Activated CD4-positive, alpha-beta T cell treated with anti-CD3 and anti-CD28 coated beads for 1 hour (primary cell): ENCODE measurements around the gene TRAFD1.

Experiments
- DNase-seq: peaks from one replicate; pipeline ENCODE4 v3.0.0-alpha.2; 2020

The TRAFD1 gene

DNA sequence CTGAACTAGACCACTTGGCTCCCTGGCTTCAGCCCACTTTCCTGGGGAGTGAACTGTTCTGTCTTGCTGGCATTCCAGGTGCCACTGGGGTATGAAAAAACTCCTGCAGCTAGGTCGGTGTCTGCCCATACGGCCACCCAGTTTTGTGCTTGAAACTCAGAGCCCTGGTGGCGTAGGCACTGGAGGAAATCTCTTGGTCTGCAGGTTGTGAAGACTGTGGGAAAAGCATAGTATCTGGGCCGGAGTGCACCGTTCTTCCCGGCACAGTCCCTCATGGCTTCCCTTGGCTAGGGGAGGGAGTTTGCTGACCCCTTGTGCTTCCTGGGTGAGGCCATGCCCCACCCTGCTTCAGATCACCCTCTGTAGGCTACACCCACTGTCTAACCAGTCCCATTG is 33.8 kb downstream of the TRAFD1 start:
- DNase-seq: no peak

DNA sequence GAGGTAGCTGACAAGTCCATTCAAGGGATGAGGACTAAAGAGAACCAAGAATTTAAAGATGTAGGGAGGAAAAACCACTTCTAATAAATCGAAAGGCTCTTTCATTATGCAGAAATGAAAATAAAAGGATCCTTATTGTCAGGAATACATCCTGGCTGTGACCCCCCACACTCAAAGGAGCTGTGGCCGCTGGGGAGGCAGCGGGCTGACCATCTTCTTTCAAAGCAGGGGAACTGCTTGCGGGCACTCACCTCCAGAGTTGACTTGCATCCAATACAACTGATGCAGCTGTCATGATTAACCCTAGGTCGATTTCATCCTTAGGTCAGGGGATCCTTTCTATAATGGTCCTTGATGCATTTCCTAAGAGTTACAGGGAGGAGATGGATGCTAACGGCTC is 35.3 kb downstream of the TRAFD1 start:
- no peak for DNase-seq

DNA sequence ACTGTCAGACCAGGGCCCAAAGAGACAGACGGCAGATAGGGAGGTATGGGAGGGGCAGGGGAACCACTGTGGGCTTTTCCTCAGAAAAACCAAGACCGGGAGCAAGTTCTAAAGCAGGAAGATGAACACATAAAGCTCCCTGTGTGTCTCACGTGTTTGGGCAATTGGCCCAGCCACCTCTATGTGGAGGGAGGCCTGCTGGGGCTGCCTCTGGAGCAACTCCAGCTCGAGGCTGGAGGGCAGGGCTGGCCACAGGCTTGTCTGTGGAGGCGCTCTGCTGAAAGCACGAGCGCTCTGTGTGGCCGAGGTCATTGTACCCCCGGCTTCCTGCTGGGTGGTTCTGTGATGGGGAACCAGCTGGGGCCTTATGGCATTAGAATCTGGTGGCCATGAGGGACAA is 36.4 kb downstream of the TRAFD1 start:
- DNase-seq: no peak

DNA sequence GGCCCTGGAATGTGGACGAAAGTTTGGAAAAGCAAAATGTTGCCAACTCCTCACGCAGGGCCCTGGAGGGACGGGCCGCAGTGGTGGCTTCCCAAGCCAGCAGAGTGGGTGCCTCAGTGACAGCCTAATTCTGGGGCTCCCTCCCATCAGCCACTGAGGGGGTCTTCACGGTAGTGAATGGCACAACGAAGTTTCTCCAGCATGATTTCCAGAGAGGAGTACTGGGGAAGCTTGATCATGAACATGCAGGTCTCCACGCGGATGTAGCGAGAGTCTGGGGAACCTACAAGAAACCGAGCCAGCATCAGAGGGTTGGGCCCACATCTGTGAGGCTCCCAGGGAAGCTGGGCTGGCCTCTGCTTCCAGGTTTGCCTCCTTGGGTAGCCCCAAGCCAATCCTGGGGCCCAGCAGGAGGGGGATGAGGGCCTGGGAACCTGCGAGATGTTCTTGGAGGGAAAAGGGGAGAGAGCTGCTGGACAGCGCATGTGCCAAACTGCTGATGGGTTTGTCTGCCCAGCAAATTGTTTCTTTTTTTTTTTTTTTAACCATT is 37.0 kb downstream of the TRAFD1 start:
- DNase-seq: no peak

DNA sequence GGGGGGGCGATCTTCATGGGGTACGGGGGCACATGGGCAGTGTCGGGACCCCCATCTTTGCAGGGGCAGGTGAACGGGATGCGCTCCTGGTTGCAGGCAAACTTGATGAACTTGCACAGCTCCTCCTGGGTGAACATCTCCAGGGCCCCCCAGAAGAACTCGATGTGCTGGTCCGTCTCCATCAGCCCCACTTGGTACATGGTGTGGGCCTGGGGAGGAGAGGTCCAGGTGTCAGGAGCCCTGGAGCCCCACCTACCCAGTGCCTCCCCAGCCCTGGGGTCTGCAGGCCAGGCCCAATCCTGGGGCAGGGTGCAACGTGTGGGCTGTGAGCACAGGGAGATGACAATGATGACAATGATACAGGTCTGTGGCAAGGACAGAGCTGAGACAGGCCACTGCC is 37.7 kb downstream of the TRAFD1 start:
- no peak for DNase-seq

DNA sequence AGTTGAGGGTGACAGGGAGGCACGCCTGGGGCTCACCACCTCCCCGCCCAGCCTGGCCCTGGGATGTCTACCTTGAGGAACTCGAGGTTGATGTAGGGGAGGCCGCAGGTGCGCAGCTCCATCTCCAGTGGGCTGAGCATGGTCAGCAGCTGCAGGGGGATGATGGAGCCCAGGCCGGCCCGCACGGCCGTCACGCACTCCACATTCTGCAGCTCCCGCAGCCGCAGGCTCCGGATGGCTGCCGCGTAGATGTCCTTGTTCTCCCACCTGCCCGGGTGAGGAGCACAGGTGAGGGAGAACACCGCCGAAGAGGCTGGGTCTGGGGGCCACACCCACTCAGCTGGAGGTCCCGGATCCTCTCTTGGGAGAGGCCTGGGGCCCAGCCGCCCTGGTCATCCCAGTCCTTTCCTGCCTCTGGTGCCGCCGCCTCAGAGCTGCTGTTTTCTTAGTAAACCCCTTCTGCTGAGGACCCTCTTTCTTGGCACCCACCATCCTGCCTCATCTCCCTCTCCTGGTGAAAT is 38.2 kb downstream of the TRAFD1 start:
- DNase-seq: no peak

DNA sequence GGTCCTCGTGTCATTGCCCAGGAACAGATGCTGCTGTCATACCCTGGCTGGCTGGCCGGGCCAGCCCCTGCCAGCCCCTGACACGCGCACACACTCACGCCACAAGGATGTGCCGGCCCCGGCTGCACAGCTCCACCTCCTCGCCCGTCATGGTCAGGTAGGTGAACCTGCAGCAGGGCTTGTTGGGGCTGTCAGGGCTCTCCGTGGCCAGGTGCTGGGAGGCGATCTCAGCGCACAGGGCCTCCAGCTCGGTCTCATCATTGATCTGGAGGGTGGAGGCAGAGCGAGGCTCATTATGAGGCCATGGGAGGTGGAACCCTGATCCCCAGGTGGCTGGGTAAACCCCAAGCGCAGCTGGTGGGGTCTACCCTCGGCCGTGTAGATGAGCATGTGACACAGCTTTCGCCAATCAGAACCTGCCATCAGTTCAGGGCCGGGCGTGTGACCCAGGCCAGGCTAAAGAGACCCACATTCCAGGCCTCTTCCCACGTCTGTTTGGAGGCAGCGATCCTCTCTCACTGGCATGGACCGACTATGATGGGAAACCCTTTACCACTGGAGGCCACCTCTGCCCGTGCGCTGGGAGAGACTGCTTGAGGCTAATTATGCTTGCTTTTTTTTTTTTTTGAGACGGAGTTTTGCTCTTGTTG is 38.8 kb downstream of the TRAFD1 start:
- DNase-seq: no peak

DNA sequence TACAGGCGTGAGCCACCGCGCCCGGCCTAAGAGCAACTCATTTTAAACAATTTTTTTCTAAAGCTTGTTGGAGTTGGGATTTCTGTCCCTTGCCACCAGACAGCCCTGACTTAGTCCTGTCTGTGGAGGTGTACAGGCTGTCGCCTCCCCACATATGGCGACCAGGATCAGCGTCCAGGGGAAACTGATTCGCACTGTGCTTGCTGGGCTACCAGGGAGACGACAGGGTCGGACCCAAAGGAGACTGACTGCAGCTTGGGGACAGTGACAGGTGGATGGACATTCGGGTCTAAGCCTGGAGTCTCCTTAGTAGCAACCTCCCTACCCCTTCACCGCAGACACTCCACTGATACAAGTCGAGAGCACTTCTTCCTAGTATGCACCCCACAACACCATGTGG is 40.3 kb downstream of the TRAFD1 start:
- no peak for DNase-seq

DNA sequence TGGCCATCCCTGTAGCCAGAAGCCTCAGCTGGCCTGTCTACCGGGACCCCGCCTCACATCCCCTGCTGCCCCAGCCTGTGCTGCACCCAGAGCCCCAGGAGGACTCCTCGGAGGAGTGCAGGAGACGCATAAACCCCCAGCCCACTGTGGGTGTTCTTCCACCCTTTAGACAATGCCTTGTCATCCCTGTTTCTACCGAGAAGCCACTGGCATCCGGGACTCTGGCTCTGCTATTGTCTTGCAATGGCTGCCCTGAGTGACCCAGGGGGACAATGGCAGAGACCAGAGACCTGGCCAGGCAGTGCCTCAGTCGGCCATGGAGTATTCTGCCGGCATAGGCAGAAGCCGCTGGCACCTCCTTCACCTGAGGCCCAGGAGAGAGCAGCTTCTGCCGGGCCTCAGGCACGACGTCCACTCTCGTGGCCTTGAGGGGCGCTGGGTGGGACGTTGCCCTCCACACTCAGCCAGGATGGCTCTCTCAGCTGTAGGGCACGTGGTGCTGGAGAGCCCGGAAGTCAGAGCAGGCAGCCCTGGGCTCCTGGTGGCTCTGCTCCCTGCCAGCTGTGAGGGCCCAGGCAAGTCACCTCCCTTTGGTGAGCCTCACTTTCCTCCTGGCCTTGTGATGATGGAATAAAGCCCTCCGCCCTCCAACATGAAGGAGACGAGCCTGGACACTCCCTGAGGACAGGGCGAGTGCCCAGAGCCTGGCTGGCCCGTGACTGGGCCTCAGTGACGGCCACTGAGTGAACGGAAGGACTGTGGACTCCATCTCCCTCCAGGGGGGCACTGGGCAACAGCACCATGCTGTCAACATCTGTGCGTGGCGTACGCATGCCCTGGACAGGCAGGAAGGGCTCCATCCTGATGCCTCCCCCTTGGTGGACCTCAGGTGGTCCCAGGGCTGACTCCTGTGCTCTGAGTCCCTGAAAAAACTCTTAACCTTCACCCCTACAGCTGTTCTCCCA is 41.0 kb downstream of the TRAFD1 start:
- no peak for DNase-seq

DNA sequence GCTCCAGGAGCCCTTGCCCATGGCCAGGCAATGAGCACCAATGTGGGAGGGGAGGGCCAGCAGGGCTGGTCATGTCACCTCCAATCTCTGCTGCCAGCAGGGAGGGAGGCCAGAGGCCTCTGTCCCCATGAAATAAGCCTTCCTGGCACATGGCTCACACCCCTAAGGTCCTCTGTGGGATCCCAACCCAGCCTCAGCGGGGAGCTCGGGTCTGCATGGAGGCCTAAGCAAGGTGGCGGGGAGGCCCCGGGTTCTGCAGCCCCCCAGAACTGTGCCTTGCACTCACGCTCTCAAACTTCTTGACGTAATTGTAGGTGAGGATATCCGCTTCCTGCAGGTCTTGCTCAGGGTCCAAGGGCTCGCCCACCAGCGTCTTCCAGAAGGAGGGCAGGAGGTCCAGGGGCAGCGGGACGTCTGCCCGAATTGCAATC is 41.7 kb downstream of the TRAFD1 start:
- no peak for DNase-seq

DNA sequence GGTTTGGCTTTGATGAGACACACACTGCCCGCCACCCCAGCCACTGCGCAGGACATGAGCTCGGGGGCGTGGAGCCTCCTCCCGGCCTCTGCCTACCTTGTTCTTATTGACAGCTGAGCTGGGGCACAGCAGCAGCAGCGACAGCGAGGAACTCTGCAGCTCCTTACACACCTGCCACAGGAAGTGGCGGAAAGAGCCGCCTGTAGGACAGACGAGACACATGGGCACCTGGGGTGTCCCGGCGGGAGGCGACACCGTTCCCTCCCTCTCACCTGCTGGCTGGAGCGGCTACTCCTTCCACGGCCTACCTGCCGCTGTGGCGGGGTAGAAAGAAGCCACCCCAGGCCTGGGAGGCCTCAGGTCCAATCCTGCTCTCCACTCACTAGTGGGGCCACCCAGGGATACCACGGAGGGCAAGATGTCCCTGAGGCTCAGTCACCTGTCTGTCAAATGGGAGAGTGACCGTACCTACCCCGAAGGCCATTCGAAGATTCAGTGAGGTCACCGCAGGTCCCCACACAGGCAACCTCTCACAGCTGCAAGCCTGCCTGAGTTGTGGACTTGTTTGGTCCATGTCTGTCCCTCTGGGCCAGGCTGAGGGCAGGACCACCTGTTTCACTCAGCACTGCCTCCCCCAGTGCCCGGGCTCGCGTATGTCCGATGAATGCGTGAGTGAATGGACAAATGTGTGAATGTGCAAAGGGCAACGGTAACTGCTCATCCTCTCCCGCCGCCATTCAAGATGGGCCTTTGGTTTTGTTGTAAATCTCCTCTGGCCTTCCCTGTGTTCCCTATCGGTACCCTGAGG is 42.6 kb downstream of the TRAFD1 start:
- DNase-seq: no peak

DNA sequence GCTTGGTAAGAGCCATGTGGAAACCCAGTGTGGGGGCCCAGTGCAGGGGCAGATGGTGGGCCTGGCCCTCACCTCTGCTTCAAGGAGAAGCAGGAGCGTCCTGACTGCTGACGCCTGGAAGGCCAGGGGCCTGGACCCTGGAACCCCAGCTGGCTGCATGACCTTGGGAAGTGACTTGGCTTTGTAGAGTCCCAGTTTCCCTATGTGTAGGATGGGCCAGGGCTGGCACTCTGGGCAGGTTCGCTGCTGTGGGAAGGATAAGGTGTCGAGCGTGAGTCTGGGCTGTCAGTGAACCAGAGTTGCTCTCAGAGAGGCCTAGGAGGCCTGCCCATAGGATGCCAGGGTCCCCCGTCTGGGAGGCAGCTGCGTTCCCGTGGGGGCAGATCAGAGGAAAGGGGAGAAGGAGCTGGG is 43.2 kb downstream of the TRAFD1 start:
- DNase-seq: no peak

DNA sequence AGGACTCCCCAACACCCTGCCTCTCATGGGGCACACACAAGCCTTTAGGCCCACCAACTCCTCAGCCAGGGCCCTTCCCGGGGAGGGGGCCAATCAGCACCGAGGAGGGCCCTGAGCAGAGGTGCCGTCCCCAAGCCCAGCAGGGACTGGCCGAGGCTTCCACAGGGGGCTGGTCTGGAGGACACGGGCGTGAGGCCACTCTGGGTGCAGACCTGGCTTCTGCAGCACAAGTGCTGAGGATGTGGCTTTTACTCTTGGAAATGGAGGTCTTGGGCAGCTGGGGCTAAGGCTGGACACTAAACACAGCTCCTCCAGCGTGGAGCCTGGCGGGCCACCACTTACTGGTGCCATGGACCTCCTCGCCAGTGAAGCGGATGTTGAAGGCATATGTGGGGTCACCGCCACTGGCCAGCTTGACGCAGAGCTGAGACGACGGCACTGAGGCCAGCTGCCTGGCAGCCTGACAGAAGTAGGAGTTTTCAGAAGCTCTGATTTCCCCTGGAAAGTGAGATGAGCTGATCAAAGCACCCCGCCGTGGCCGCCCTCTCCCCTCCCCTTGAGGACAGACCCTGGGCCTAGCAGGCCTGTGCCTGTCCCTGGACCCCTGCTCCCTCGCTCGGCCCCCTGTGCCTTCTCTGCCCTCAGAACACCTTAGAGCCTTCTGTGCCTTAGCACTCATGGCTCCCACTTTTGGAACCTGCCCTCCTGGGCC is 44.0 kb downstream of the TRAFD1 start:
- no peak for DNase-seq

DNA sequence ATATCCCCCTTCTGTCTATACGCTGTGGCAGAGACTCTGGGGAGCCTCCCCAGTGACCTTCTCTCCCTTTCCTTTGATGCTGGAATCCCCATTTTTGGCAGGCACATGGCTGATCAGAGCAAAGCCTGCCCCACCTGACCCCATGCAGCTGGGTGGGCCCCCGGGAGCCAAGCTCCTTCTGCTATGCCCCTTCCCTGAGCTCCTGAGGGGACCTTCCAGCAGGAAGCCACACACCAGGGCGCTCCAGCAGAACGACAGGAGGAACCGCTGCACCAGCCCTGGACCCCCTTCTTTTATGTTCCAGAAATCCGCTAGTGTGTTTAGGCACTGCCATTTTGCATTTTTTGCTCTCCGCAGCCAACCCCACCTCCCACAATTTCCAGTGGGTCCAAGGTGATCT is 44.6 kb downstream of the TRAFD1 start:
- no peak for DNase-seq

DNA sequence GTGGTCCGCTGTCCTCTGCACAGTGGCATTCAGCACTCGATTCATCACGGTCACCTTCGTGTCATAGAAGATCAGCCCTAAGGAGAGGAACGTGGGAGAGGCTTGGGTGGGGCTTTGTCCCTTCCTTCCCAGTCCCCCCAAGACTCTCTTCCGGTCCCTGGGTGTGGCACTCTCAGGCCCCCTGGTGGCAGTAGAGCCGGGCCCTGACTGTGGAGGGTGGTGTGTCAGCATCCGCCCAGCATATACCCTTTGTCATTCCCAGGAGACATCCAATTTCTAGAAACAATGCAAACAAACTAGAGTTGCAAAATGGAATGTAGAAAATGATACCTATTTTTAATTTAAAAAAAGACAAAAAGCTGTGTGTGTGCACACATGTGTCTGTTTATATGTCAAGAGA is 45.0 kb downstream of the TRAFD1 start:
- no peak for DNase-seq

DNA sequence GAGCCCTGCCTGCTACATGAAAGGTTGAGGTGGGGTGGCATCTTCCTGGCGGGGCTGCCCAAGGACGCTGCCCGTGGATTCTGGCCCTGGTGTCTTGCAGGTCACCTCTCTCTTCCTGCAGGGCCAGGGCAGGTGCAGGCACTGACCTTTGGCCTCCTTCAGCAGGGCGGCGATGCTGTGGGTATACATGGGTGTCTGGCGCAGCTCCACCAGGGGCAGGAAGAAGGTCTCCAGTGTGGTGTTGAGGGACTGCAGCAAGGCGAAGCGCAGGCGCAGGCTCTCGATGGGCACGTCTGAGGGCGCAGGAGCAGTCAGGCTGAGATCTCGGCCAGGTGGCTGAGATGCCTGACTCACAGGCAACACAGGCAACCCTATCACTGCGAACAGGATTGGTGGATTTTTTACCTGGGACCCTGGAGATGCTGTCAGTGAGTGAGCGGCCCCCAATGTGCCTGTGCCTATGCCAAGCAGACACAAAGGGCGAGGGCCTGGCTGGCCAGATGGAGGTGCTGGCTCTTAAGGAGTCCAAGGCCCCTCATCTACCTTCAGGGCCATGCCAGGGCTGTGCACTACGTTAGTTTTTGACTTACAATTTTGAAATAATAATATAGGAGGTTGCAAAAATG is 45.7 kb downstream of the TRAFD1 start:
- no peak for DNase-seq

DNA sequence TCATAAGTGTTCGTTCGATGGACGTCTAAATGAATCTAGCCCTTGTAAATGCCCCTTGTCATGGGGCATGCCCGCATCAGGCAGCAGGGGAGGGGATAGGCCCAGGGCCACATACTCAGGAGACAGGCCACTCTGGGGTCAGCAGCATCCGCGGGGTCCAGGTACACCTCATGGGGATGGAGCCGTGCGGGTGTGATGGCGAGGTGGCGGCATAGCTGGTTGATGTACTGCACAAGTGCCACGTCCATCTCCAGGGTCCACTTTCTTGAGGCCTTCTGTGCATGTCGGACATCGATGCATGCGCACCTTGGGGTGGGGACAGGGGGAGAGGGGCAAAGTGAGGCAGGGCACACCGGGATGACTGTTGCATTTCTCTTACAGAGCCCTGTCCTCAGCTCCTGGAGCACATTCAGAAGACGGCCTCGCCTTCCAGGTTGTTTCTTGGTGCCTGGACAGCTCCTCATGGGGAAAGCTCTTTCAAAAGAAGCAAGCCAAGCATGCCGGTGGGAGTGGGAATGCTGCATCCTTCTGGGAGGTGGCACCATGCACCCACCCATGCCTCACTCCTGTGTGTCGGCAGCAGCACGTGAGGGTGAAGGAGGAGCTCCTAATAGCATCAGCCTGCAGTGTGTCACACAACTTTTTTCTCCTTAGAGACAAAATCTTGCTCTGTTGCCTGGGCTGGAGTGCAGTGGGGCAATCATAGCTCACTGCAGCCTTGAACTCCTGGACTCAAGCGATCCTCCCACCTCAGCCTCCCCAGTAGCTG is 47.4 kb downstream of the TRAFD1 start:
- DNase-seq: no peak

DNA sequence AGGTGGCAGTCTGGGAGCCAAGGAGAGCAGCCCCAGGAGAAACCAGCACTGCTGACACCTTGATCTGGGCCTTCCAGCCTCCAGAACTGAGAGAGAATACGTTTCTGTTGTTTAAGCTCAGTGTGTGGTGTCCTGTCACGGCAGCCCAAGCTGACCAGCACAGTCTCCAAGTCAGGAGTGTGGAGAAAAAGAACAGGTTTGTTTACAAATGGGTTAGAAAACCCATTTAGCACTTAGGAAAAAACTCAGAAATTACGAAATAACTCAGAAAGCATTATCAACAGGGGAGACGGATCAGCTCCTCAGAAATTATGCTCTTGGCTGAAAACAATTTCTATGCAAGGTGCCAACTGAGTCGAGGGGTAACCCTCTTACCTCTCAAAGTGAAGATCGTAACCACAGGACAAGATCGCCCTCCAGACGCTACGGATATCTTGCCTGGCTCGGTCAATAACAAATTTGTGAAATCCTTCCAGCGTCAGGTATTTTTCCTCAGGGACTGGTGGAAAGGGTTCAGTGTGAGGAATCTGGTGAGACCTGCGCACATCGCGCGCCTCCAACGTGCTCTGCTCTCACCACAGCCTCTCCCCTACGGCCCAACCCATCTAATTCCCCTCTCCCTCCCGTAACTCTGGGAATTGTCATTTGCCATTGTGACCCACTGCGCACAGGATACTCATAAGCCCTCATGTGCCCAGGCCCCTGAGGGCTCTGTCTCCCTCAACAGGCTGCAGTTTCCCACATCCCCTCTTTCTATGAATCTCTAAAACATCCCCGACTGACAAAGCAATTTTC is 50.2 kb downstream of the TRAFD1 start:
- DNase-seq: no peak

DNA sequence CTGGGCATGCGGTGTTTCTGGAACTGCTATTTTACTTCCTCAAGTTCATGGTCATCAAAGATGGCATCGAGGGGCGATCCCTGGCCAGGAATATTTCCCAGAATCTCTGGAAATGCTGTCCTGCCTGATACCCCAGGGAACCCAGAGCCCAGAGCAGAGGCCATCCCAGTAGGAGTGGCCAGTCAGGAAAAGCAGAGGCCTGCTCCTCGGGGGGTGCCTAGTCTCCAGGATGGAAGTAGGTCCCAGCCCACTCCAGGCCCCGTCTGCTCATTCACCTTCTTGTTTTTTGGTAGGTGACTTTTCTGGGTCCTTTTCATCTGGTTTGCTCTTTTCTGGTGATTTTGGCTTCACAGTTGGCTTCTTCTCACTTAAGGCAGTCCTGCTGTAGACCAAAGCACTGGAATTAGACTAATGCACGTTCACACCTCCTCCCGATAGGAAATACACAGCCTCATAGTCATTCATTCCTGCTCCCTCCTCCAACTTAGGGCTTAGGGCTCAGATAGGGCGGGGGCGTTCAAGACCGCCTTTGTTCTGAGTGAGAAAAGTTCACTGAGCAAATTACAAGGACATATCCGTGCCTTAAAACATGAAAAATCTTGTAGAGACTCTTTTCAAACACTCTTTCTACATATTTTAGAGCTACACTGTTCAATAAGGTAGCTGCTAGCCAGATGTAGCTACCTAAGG is 51.1 kb downstream of the TRAFD1 start:
- no peak for DNase-seq

DNA sequence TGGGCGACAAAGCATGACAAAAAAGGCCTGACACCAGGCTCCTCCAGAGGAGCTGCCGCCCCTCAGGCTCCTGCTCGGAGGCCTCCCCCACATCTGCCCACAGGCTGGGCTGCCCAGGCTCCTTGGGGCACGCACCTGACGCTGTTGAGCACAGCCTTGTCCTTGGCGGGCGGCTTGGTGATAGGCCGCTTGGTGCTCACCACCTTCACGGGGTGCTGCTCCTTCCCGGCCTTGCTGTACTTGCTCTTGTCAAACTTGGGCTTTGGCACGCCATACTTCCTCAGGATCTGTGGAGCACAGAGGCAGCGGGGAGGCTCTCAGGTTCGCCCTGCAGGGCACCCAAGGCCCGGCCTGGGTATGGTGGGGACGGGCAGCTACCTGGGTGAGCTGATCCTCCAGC is 53.4 kb downstream of the TRAFD1 start:
- DNase-seq: no peak
